Neural progenitor cell (in vitro differentiated cells): ENCODE data around the gene ACOT2.

Experiments used
- EZH2 ChIP-seq: fragments of 200-600 bp; sonication (generic); IDR thresholded peaks from 2 replicates; pipeline ENCODE4 v1.6.1; 2017; ENCODE audit warnings: antibody characterized with exemption, mild to moderate bottlenecking, moderate library complexity
- EZH2phosphoT487 ChIP-seq: fragments of 200-600 bp; sonication (generic); IDR thresholded peaks from 2 replicates; pipeline ENCODE4 v1.6.1; 2017; ENCODE audit warnings: antibody characterized with exemption
- TF ChIP-seq, protein P1 (sequence below): fragments of 200-600 bp; sonication (generic); IDR thresholded peaks from 2 replicates; pipeline ENCODE4 v1.5.1; 2017; ENCODE audit warnings: antibody characterized with exemption, mild to moderate bottlenecking

DNA sequence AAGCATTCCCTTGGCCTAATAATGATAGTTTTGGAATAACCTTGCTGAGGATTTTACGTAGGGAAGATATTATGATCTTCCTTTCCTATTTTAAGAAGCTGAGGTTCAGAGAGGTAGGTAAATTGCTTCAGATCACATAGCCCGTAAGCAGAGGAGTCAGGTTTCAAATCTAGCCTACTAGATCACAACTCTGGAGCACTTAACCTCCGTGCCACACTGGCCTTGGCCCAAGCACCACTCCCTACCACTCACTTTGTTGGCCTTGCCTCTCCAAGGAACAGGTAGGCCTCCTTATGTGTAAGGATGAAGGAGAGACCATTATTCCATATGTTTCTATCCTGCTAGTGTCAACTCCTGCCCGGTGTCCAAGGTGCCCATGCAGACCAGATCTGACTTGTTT is 44.5 kb upstream of the ACOT2 start:
- TF ChIP-seq, protein P1, sequence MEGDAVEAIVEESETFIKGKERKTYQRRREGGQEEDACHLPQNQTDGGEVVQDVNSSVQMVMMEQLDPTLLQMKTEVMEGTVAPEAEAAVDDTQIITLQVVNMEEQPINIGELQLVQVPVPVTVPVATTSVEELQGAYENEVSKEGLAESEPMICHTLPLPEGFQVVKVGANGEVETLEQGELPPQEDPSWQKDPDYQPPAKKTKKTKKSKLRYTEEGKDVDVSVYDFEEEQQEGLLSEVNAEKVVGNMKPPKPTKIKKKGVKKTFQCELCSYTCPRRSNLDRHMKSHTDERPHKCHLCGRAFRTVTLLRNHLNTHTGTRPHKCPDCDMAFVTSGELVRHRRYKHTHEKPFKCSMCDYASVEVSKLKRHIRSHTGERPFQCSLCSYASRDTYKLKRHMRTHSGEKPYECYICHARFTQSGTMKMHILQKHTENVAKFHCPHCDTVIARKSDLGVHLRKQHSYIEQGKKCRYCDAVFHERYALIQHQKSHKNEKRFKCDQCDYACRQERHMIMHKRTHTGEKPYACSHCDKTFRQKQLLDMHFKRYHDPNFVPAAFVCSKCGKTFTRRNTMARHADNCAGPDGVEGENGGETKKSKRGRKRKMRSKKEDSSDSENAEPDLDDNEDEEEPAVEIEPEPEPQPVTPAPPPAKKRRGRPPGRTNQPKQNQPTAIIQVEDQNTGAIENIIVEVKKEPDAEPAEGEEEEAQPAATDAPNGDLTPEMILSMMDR = no peak
- TF ChIP-seq EZH2 (no peak), EZH2phosphoT487 (no peak)
